ENCODE measurements around the gene GIGYF1. TPM values are rescaled to one million over a fixed set of nuclear protein-coding genes. Genes with fewer than 3 reads are reported as not detected.

Gene GIGYF1
- total RNA-seq, 3 donors from 2014 or later, result 25.0 to 39.0 (median 34.8) TPM

GRCh38 chr7:100654908-100655831 lies 38.9 kb downstream of the GIGYF1 start:
- TF ChIP-seq POLR2A (IDR thresholded peaks at IDR 0.05) (no peak), CTCF (IDR thresholded peaks at IDR 0.05) (no peak), POLR2AphosphoS5 (IDR thresholded peaks at IDR 0.05) (no peak)
- Histone ChIP-seq H3K27me3 (peaks cover 12 to 43% of the 10 kb centered on the region in 2 donors), H3K4me1 (no peaks in the 10 kb centered on the region), H3K36me3 (no peaks in the 10 kb centered on the region), H3K9me3 (no peaks in the 10 kb centered on the region), H3K4me3 (no peak overlapping the region), H3K27ac (no peak overlapping the region)
- DNase-seq (ENCODE audit: low spot score in 2 of 2), result no peak
- intact Hi-C loops (cut with DNase I; ENCODE audit: low total_unique reads), result no loop called here

GRCh38 chr7:100649826-100650565 lies 44.1 kb downstream of the GIGYF1 start:
- intact Hi-C loops (cut with DNase I; ENCODE audit: low total_unique reads), result no loop called here
- peaks cover 3 to 19% of the 10 kb centered on the region in 2 donors for H3K27me3 ChIP-seq
- H3K4me1 ChIP-seq, result no peaks in the 10 kb centered on the region
- no peaks in the 10 kb centered on the region for H3K9me3 ChIP-seq
- H3K27ac ChIP-seq, result no peak overlapping the region
- no peaks in the 10 kb centered on the region for H3K36me3 ChIP-seq
- no peak for DNase-seq (ENCODE audit: low spot score in 2 of 2)
- H3K4me3 ChIP-seq, result no peak overlapping the region
- TF ChIP-seq CTCF (IDR thresholded peaks at IDR 0.05) (no peak), POLR2AphosphoS5 (IDR thresholded peaks at IDR 0.05) (no peak), POLR2A (IDR thresholded peaks at IDR 0.05) (no peak)

GRCh38 chr7:100642534-100642907 lies 51.5 kb downstream of the GIGYF1 start:
- Histone ChIP-seq H3K27me3 (peaks cover 7 to 23% of the 10 kb centered on the region in 2 donors), H3K9me3 (no peaks in the 10 kb centered on the region), H3K4me1 (no peaks in the 10 kb centered on the region), H3K4me3 (no peak overlapping the region), H3K27ac (no peak overlapping the region), H3K36me3 (no peaks in the 10 kb centered on the region)
- TF ChIP-seq CTCF (IDR thresholded peaks at IDR 0.05) (no peak), POLR2A (IDR thresholded peaks at IDR 0.05) (no peak), POLR2AphosphoS5 (IDR thresholded peaks at IDR 0.05) (no peak)
- intact Hi-C loops (cut with DNase I; ENCODE audit: low total_unique reads), result no loop called here
- no peak for DNase-seq (ENCODE audit: low spot score in 2 of 2)

- DNase-seq (ENCODE audit: low spot score in 2 of 2), result no peak
- H3K36me3 ChIP-seq, result no peaks in the 10 kb centered on the region
- H3K27ac ChIP-seq, result no peak overlapping the region
- H3K4me3 ChIP-seq, result no peak overlapping the region
- H3K27me3 ChIP-seq, result peaks cover 7 to 18% of the 10 kb centered on the region in 2 donors
- TF ChIP-seq CTCF (IDR thresholded peaks at IDR 0.05) (no peak), POLR2AphosphoS5 (IDR thresholded peaks at IDR 0.05) (no peak), POLR2A (IDR thresholded peaks at IDR 0.05) (no peak)
- intact Hi-C loops (cut with DNase I; ENCODE audit: low total_unique reads), result no loop called here
- no peaks in the 10 kb centered on the region for H3K4me1 ChIP-seq
- H3K9me3 ChIP-seq, result no peaks in the 10 kb centered on the region
Measured at GRCh38 chr7:100641860-100642533, 52.1 kb downstream of the GIGYF1 start.

Measured in breast epithelium (tissue), 4 donors.